B cell (primary cell): ENCODE results near the gene MYO16. TPM values are rescaled to one million over a fixed set of nuclear protein-coding genes. Genes with fewer than 3 reads are reported as not detected.

Source experiments
- ATAC-seq: fragments of 200-7000 bp; cut with Tn5 transposase; one replicate; pipeline ENCODE4 v1.10.0; 2021; ENCODE audit warnings: low read depth, mild to moderate bottlenecking, moderate number of reproducible peaks, moderate library complexity
- CTCF ChIA-PET: fragments of 350-600 bp; sonication (Branson Sonifier 250); formaldehyde crosslinking; loops from one replicate; lab custom pipeline; 2021; ENCODE audit warnings: antibody characterized with exemption, inconsistent platforms; lab: Charles Lee
- POLR2A ChIA-PET: fragments of 350-600 bp; sonication (Branson Sonifier 250); formaldehyde crosslinking; loops from one replicate; lab custom pipeline; 2021; ENCODE audit warnings: antibody characterized with exemption; lab: Charles Lee
- DNase-seq: peaks from one replicate; pipeline ENCODE4 v3.0.0; 2013
- H2AFZ ChIP-seq: 2 replicates; pipeline ENCODE4 v1.6.1; 2012; ENCODE audit warnings: mild to moderate bottlenecking, low read depth, low read length; ENCODE audit not compliant: insufficient read depth, poor library complexity, severe bottlenecking
- H3K27ac ChIP-seq, 2 donors: 1 replicate in 1 of 2; 2 replicates in 1 of 2; pipeline ENCODE4 v1.5.1; 2012 to 2013; ENCODE audit warnings: low read length in 2 of 2, mild to moderate bottlenecking in 2 of 2, moderate library complexity in 1 of 2
- H3K27me3 ChIP-seq, 4 experiments: fragments of 200-600 bp in 1 of 4; sonication (generic) in 1 of 4; replicated peaks in 1 of 4; 1 replicate in 2 of 4; 2 replicates in 2 of 4; pipeline versions ENCODE4 v1.6.1 to v1.7.0; 2013 to 2016; ENCODE audit warnings: low read length in 3 of 4, mild to moderate bottlenecking in 2 of 4, mixed read lengths in 1 of 4, moderate library complexity in 1 of 4; ENCODE audit not compliant: insufficient read depth in 4 of 4, control insufficient read depth in 3 of 4; ENCODE audit errors: control extremely low read depth in 1 of 4
- H3K36me3 ChIP-seq, 2 experiments: replicated peaks in 1 of 2; 1 replicate in 1 of 2; 2 replicates in 1 of 2; pipeline versions ENCODE4 v1.6.1 to v1.7.1; 2013; ENCODE audit warnings: low read length in 1 of 2; ENCODE audit not compliant: insufficient read depth in 2 of 2, control insufficient read depth in 1 of 2; ENCODE audit errors: control extremely low read depth in 1 of 2, extremely low read depth in 1 of 2
- H3K4me1 ChIP-seq, 2 donors: fragments of 200-600 bp in 1 of 2; sonication (generic) in 1 of 2; 1 replicate in 1 of 2; 2 replicates in 1 of 2; pipeline versions ENCODE4 v1.5.1 to v1.6.1; 2013 to 2017; ENCODE audit warnings: low read length in 2 of 2; ENCODE audit not compliant: control insufficient read depth in 2 of 2, insufficient read depth in 2 of 2
- H3K4me2 ChIP-seq: replicated peaks from 2 replicates; pipeline ENCODE3; 2012; ENCODE audit warnings: mild to moderate bottlenecking, low read depth, low read length; ENCODE audit not compliant: poor library complexity, severe bottlenecking
- H3K4me3 ChIP-seq, 5 experiments: fragments of 200-600 bp in 1 of 5; sonication (generic) in 1 of 5; 1 replicate in 3 of 5; 2 replicates in 2 of 5; pipeline versions ENCODE4 v1.5.1 to v1.7.0; 2011 to 2016; ENCODE audit warnings: low read length in 4 of 5, mild to moderate bottlenecking in 4 of 5, low read depth in 2 of 5, control low read depth in 1 of 5, moderate library complexity in 1 of 5; ENCODE audit not compliant: insufficient read depth in 1 of 5; ENCODE audit errors: control extremely low read depth in 1 of 5, extremely low read depth in 1 of 5
- H3K79me2 ChIP-seq: fragments of 200-600 bp; sonication (generic); one replicate; pipeline ENCODE4 v1.6.0; 2016; ENCODE audit warnings: low read length; ENCODE audit not compliant: control insufficient read depth, insufficient read depth
- H3K9ac ChIP-seq: fragments of 200-600 bp; sonication (generic); 2 replicates; pipeline ENCODE4 v1.6.1; 2017; ENCODE audit warnings: mild to moderate bottlenecking, low read length, moderate library complexity
- H3K9me3 ChIP-seq, 3 donors: one replicate each; pipeline versions ENCODE4 v1.6.1 to v1.7.1; 2013; ENCODE audit warnings: low read length in 2 of 3; ENCODE audit not compliant: control insufficient read depth in 2 of 3, insufficient read depth in 1 of 3; ENCODE audit errors: control extremely low read depth in 1 of 3
- H4K20me1 ChIP-seq: 2 replicates; pipeline ENCODE4 v1.6.0; 2012; ENCODE audit warnings: mild to moderate bottlenecking, low read length; ENCODE audit not compliant: insufficient read depth, control insufficient read depth, poor library complexity, severe bottlenecking
- H3K27ac Mint-ChIP-seq: one replicate; pipeline ENCODE4 v1.8.0; 2021; ENCODE audit warnings: mixed read lengths
- H3K27me3 Mint-ChIP-seq: one replicate; pipeline ENCODE4 v1.8.0; 2021; ENCODE audit warnings: mixed read lengths
- H3K4me1 Mint-ChIP-seq: one replicate; pipeline ENCODE4 v1.8.0; 2021; ENCODE audit warnings: mixed read lengths
- H3K4me3 Mint-ChIP-seq: one replicate; pipeline ENCODE4 v1.8.0; 2021; ENCODE audit warnings: mixed read lengths
- H3K9me3 Mint-ChIP-seq: one replicate; pipeline ENCODE4 v1.8.0; 2022; ENCODE audit warnings: mixed read lengths; ENCODE audit not compliant: insufficient read depth
- CTCF ChIP-seq: fragments of 200-600 bp; IDR thresholded peaks from one replicate; pipeline ENCODE4 v1.8.0; 2022; ENCODE audit warnings: antibody characterized with exemption, mild to moderate bottlenecking
- EZH2 ChIP-seq: IDR thresholded peaks from 2 replicates; pipeline ENCODE4 v1.6.1; 2012; ENCODE audit warnings: borderline replicate concordance, low read depth, mild to moderate bottlenecking, moderate library complexity, low read length; ENCODE audit not compliant: insufficient read depth, poor library complexity, severe bottlenecking
- WGBS: methylation state at CpG from one replicate; pipeline ENCODE4 v1.1.5; 2013; ENCODE audit warnings: missing lambda C conversion rate; ENCODE audit not compliant: insufficient coverage; 5-methylcytosine and 5-hydroxymethylcytosine counted together
- intact Hi-C: fragments of 100-400 bp; cut with micrococcal nuclease; formaldehyde crosslinking; loops from one replicate; pipeline ENCODE4 v1.10.0; 2022
- polyA plus RNA-seq: library from polyadenylated mRNA; depleted of rRNA; stranded (reverse); fragments of >200 nt; gene quantifications from 2 replicates; pipeline ENCODE4 v1.2.3, GENCODE V29; 2012
- total RNA-seq, 2 donors: library from RNA; stranded (reverse); fragments of 120-200 nt in 1 of 2; gene quantifications; 1 replicate in 1 of 2; 2 replicates in 1 of 2; pipeline versions ENCODE4 v1.2.3 to v1.2.4, GENCODE V29; 2013 to 2022

MYO16 gene
- total and polyA plus RNA-seq, 2 donors (not counting 1 experiment from before 2014, with no cell fraction given): not detected

GRCh38 chr13:109159650-109160309 is 530.4 kb downstream of the MYO16 start:
- no peak overlapping the region for H3K4me3 Mint-ChIP-seq
- Histone ChIP-seq H3K4me1 (peaks cover 18 to 33% of the 10 kb centered on the region in 2 donors), H3K9ac (no peak overlapping the region), H2AFZ (no peak overlapping the region), H3K27me3 (peaks cover 0 to 8% (median 5%) of the 10 kb centered on the region in 4 experiments), H3K4me3 (no peak overlapping the region), H4K20me1 (no peaks in the 10 kb centered on the region), H3K27ac (no peak overlapping the region), H3K36me3 (no peaks in the 10 kb centered on the region), H3K79me2 (no peaks in the 10 kb centered on the region), H3K9me3 (no peaks in the 10 kb centered on the region), H3K4me2 (no peak overlapping the region)
- DNase-seq (peak; percentile 9), ATAC-seq (no peak)
- peaks cover 31% of the 10 kb centered on the region for H3K27me3 Mint-ChIP-seq
- H3K9me3 Mint-ChIP-seq: no peaks in the 10 kb centered on the region
- no peak overlapping the region for H3K27ac Mint-ChIP-seq
- intact Hi-C loops: loop anchor here (5.0 to 10.0 kb wide), 3 partner anchors 195 to 945 kb away; partner anchors contain the start of genes ABHD13, IRS2 and LIG4
- ChIA-PET CTCF (interaction anchor here (1.5 kb wide), 1 partner anchor 14 kb away, joined by 4 read pairs; no protein-coding TSS in a partner anchor), POLR2A (no interaction called here)
- TF ChIP-seq EZH2 (no peak), CTCF (no peak)
- H3K4me1 Mint-ChIP-seq: peaks cover 37% of the 10 kb centered on the region
- WGBS: 96% methylated on average over 9 of the region's 14 CpGs

GRCh38 chr13:109160357-109160756 is 530.9 kb downstream of the MYO16 start:
- H3K9me3 Mint-ChIP-seq: no peaks in the 10 kb centered on the region
- H3K27ac ChIP-seq: no peak overlapping the region
- TF ChIP-seq EZH2: no peak
- TF ChIP-seq CTCF: no peak
- POLR2A ChIA-PET: no interaction called here
- peaks cover 35% of the 10 kb centered on the region for H3K27me3 Mint-ChIP-seq
- no peaks in the 10 kb centered on the region for H3K9me3 ChIP-seq
- WGBS: 37% methylated on average over 4 of the region's 4 CpGs
- no peaks in the 10 kb centered on the region for H4K20me1 ChIP-seq
- peak overlapping the region; percentile 5 for H3K4me3 Mint-ChIP-seq
- ATAC-seq: no peak
- no peak overlapping the region for H3K9ac ChIP-seq
- CTCF ChIA-PET: no interaction called here
- peaks cover 18 to 33% of the 10 kb centered on the region in 2 donors for H3K4me1 ChIP-seq
- H3K4me2 ChIP-seq: no peak overlapping the region
- H2AFZ ChIP-seq: no peak overlapping the region
- intact Hi-C loops: loop anchor here (5.0 to 10.0 kb wide), 3 partner anchors 196 to 946 kb away; partner anchors contain the start of genes ABHD13, IRS2 and LIG4
- no peak overlapping the region for H3K27ac Mint-ChIP-seq
- no peak overlapping the region for H3K4me3 ChIP-seq
- DNase-seq: no peak
- H3K36me3 ChIP-seq: no peaks in the 10 kb centered on the region
- peaks cover 37% of the 10 kb centered on the region for H3K4me1 Mint-ChIP-seq
- H3K27me3 ChIP-seq: peaks cover 0 to 6% (median 3%) of the 10 kb centered on the region in 4 experiments
- no peaks in the 10 kb centered on the region for H3K79me2 ChIP-seq
